Liver (tissue), 9 donors: Measurements from ENCODE around the gene THEM5. TPM values are rescaled to one million over a fixed set of nuclear protein-coding genes. Genes with fewer than 3 reads are reported as not detected.

Experiments used
- DNase-seq: peaks from one replicate; pipeline ENCODE4 v3.0.0-alpha.2; 2017; ENCODE audit warnings: low spot score
- H3K27ac ChIP-seq, 2 donors: one replicate each; pipeline ENCODE4 v1.7.0; 2013; ENCODE audit warnings: inconsistent platforms in 2 of 2, low read length in 2 of 2, control low read depth in 1 of 2, low read depth in 1 of 2, mild to moderate bottlenecking in 1 of 2
- H3K27me3 ChIP-seq, 4 donors: one replicate each; pipeline versions ENCODE4 v1.6.1 to v1.7.0; 2013; ENCODE audit warnings: low read length in 3 of 4, inconsistent platforms in 1 of 4, mild to moderate bottlenecking in 1 of 4, moderate library complexity in 1 of 4; ENCODE audit not compliant: control insufficient read depth in 4 of 4, insufficient read depth in 4 of 4
- H3K36me3 ChIP-seq, 4 donors: one replicate each; pipeline versions ENCODE4 v1.6.1 to v1.7.0; 2013; ENCODE audit warnings: low read length in 3 of 4, mild to moderate bottlenecking in 3 of 4, low read depth in 1 of 4, moderate library complexity in 1 of 4; ENCODE audit not compliant: control insufficient read depth in 4 of 4, insufficient read depth in 3 of 4
- H3K4me1 ChIP-seq, 4 donors: one replicate each; pipeline versions ENCODE4 v1.6.1 to v1.7.0; 2013; ENCODE audit warnings: low read length in 3 of 4, mild to moderate bottlenecking in 3 of 4, moderate library complexity in 1 of 4; ENCODE audit not compliant: control insufficient read depth in 4 of 4, insufficient read depth in 4 of 4
- H3K4me3 ChIP-seq, 3 donors: one replicate each; pipeline versions ENCODE4 v1.6.1 to v1.7.0; 2013; ENCODE audit warnings: low read length in 3 of 3, control low read depth in 1 of 3, low read depth in 1 of 3, mild to moderate bottlenecking in 1 of 3
- H3K9ac ChIP-seq, 2 donors: one replicate each; pipeline ENCODE4 v1.7.0; 2013; ENCODE audit warnings: low read length in 2 of 2, mild to moderate bottlenecking in 2 of 2, moderate library complexity in 2 of 2, control low read depth in 1 of 2, low read depth in 1 of 2
- H3K9me3 ChIP-seq, 4 donors: one replicate each; pipeline versions ENCODE4 v1.6.1 to v1.7.0; 2013; ENCODE audit warnings: low read length in 3 of 4; ENCODE audit not compliant: control insufficient read depth in 4 of 4
- ATF3 ChIP-seq: IDR thresholded peaks from 2 replicates; pipeline ENCODE4 v1.6.1; 2016; ENCODE audit warnings: antibody characterized with exemption
- EGR1 ChIP-seq, 2 donors: IDR thresholded peaks; 2 replicates each; pipeline ENCODE4 v1.6.1; 2016 to 2018; ENCODE audit warnings: antibody characterized with exemption in 2 of 2, low read depth in 2 of 2
- FOXA1 ChIP-seq: IDR thresholded peaks from 2 replicates; pipeline ENCODE4 v1.6.1; 2016; ENCODE audit warnings: antibody characterized with exemption
- FOXA2 ChIP-seq: IDR thresholded peaks from 2 replicates; pipeline ENCODE4 v1.6.1; 2016; ENCODE audit warnings: antibody characterized with exemption
- GABPA ChIP-seq, 2 donors: IDR thresholded peaks in 1 of 2; conservative IDR thresholded peaks in 1 of 2; 2 replicates each; pipeline ENCODE4 v1.6.1; 2016; ENCODE audit warnings: antibody characterized with exemption in 2 of 2, mild to moderate bottlenecking in 1 of 2, moderate library complexity in 1 of 2
- HNF4A ChIP-seq, 2 donors: conservative IDR thresholded peaks; 2 replicates each; pipeline ENCODE4 v1.6.1; 2016; ENCODE audit warnings: antibody characterized with exemption in 2 of 2, mild to moderate bottlenecking in 2 of 2
- NR2F2 ChIP-seq: IDR thresholded peaks from 2 replicates; pipeline ENCODE4 v1.6.1; 2016; ENCODE audit warnings: antibody characterized with exemption
- RAD21 ChIP-seq, 2 donors: IDR thresholded peaks; 2 replicates each; pipeline ENCODE4 v1.6.1; 2016; ENCODE audit warnings: antibody characterized with exemption in 2 of 2, mild to moderate bottlenecking in 2 of 2
- REST ChIP-seq: IDR thresholded peaks from 2 replicates; pipeline ENCODE4 v1.6.1; 2016; ENCODE audit warnings: antibody characterized with exemption, mild to moderate bottlenecking
- SP1 ChIP-seq: IDR thresholded peaks from 2 replicates; pipeline ENCODE4 v1.6.1; 2018; ENCODE audit warnings: antibody characterized with exemption, mild to moderate bottlenecking
- TAF1 ChIP-seq: conservative IDR thresholded peaks from 2 replicates; pipeline ENCODE4 v1.6.1; 2016; ENCODE audit warnings: antibody characterized with exemption, mild to moderate bottlenecking
- YY1 ChIP-seq: IDR thresholded peaks from 2 replicates; pipeline ENCODE4 v1.6.1; 2016; ENCODE audit warnings: antibody characterized with exemption, mild to moderate bottlenecking
- ZBTB33 ChIP-seq: IDR thresholded peaks from 2 replicates; pipeline ENCODE4 v1.6.1; 2016; ENCODE audit warnings: antibody characterized with exemption
- WGBS: extraction: QIAGEN DNeasy Blood & Tissue Kit; methylation state at CpG from one replicate; pipeline ENCODE4 v1.1.7; 2013; 5-methylcytosine and 5-hydroxymethylcytosine counted together
- polyA plus RNA-seq, 2 donors: library from polyadenylated mRNA; stranded (reverse) in 1 of 2; unstranded in 1 of 2; fragments of 200-250 nt in 1 of 2; fragments of >200 nt in 1 of 2; fragmentation: Nextera tagmentation in 1 of 2; extraction: Ambion mirVana in 1 of 2; gene quantifications; one replicate each; pipeline versions ENCODE4 v1.2.1 to v1.2.3, GENCODE V29; 2013 to 2015
- total RNA-seq, 2 donors: library from RNA; depleted of rRNA; stranded (reverse); fragments of >200 nt; gene quantifications; one replicate each; pipeline ENCODE4 v1.2.3, GENCODE V29; 2014
- TF ChIP-seq, protein P1 (sequence below): fragments of 150-350 bp; IDR thresholded peaks from 2 replicates; pipeline ENCODE4 v1.5.1; 2017; ENCODE audit warnings: improper control_type of control experiment, low read depth, low read length; ENCODE audit not compliant: missing input control
- TF ChIP-seq, protein P2 (sequence below): IDR thresholded peaks from 2 replicates; pipeline ENCODE4 v1.6.1; 2016; ENCODE audit warnings: antibody characterized with exemption
- donor health status: healthy.
- donor health status: healthy.
- donor health status: healthy.
- donor health status: healthy.
- donor health status: healthy.

THEM5 gene
- total and polyA plus RNA-seq, 4 donors: 0.09 TPM; not detected in 3

DNA sequence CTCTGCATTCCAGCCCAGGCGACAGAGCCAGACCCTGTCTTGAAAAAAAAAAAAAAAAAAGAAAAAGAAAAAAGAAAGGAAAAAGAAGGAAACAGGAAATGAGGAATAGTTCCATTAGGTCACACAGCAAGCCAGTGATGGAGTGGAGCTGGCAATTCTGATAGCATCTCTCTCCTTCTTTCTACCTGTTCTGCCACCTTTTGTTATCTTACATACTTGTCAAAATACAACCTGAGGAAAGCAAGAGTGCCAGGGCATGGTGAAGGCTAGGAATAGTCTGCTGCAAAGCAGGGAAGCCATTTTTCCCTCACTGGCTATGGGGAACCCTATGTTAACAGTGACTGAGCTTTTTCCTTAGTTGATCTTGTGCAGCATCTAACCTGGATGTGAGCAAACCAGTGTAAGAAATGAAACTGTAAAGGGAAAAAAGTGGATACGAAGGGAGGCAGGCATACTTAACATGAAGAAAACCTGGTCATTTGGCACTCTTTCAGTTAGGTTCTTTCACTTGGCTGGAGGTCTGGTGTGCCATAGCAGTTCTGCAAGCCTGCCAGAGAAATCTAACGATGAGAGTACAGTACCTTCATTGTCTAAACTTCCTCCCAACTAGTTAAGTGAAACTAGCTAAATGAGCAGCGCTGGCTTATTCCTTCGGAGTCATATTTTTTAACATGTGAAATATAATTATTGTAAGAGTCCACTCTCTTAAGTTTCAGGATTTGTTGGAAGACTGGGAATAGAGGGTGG lies 17.9 kb upstream of the THEM5 start:
- TF ChIP-seq HNF4A (conservative IDR thresholded peaks at IDR 0.05): no peak
- TF ChIP-seq NR2F2: no peak
- TF ChIP-seq, protein P1, sequence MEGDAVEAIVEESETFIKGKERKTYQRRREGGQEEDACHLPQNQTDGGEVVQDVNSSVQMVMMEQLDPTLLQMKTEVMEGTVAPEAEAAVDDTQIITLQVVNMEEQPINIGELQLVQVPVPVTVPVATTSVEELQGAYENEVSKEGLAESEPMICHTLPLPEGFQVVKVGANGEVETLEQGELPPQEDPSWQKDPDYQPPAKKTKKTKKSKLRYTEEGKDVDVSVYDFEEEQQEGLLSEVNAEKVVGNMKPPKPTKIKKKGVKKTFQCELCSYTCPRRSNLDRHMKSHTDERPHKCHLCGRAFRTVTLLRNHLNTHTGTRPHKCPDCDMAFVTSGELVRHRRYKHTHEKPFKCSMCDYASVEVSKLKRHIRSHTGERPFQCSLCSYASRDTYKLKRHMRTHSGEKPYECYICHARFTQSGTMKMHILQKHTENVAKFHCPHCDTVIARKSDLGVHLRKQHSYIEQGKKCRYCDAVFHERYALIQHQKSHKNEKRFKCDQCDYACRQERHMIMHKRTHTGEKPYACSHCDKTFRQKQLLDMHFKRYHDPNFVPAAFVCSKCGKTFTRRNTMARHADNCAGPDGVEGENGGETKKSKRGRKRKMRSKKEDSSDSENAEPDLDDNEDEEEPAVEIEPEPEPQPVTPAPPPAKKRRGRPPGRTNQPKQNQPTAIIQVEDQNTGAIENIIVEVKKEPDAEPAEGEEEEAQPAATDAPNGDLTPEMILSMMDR: no peak
- no peak for TF ChIP-seq SP1
- TF ChIP-seq, protein P2, sequence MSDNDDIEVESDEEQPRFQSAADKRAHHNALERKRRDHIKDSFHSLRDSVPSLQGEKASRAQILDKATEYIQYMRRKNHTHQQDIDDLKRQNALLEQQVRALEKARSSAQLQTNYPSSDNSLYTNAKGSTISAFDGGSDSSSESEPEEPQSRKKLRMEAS: no peak
- no peak for TF ChIP-seq GABPA (IDR thresholded peaks at IDR 0.05 in 1 of 2, conservative IDR thresholded peaks at IDR 0.05 in 1 of 2)
- no peak for TF ChIP-seq RAD21 (IDR thresholded peaks at IDR 0.05)
- no peak for TF ChIP-seq EGR1 (IDR thresholded peaks at IDR 0.05; ENCODE audit: low read depth in 2 of 2)
- no peak for TF ChIP-seq FOXA2
- no peak for TF ChIP-seq REST
- Histone ChIP-seq H3K9ac (no peak overlapping the region), H3K36me3 (peaks cover 0 to 11% (median 4%) of the 10 kb centered on the region in 4 donors), H3K27ac (no peak overlapping the region), H3K27me3 (no peaks in the 10 kb centered on the region), H3K4me3 (no peak overlapping the region), H3K4me1 (no peaks in the 10 kb centered on the region), H3K9me3 (no peaks in the 10 kb centered on the region)
- DNase-seq: no peak
- WGBS: 68% methylated on average over 5 of the region's 5 CpGs

DNA sequence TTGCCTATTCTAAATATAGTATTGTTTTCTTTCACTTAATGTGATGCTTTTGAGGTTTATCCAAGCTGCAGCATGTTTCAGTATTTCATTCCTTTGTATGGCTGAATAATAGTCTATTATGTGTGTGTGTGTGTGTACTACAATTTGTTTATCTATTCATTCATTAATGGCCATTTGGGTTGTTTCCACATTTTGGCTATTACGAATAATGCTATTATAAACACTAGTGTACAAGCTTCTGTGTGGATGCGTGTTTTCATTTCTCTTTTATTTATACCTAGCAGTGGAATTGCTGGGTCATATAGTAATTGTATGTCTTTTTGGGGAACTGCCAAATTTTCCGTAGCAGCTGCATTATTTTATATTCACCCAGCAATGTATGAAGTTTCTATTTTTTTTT lies 15.0 kb upstream of the THEM5 start:
- DNase-seq: no peak
- 56% methylated on average over 3 of the region's 3 CpGs for WGBS
- no peaks in the 10 kb centered on the region for H3K4me1 ChIP-seq
- no peak overlapping the region for H3K9ac ChIP-seq
- no peak overlapping the region for H3K4me3 ChIP-seq
- H3K36me3 ChIP-seq: peaks cover 0 to under 1% (median under 1%) of the 10 kb centered on the region in 4 donors
- H3K9me3 ChIP-seq: no peaks in the 10 kb centered on the region
- no peak for TF ChIP-seq ATF3
- no peak for TF ChIP-seq FOXA2
- no peak for TF ChIP-seq GABPA (IDR thresholded peaks at IDR 0.05 in 1 of 2, conservative IDR thresholded peaks at IDR 0.05 in 1 of 2)
- no peak for TF ChIP-seq NR2F2
- TF ChIP-seq, protein P1: no peak
- TF ChIP-seq FOXA1: no peak
- TF ChIP-seq ZBTB33: no peak
- TF ChIP-seq YY1: no peak
- no peak for TF ChIP-seq SP1
- TF ChIP-seq TAF1: no peak
- no peaks in the 10 kb centered on the region for H3K27me3 ChIP-seq
- H3K27ac ChIP-seq: no peak overlapping the region
